Prostate gland (tissue), 2 donors: ENCODE results near the gene CREB5.

Experiments used
- CTCF ChIP-seq, 4 experiments: fragments of 200-600 bp in 2 of 4; fragments of 450-650 bp in 2 of 4; sonication (generic) in 2 of 4; IDR thresholded peaks; 1 replicate in 3 of 4; 2 replicates in 1 of 4; pipeline ENCODE4 v1.5.1; 2016 to 2019; ENCODE audit warnings: antibody characterized with exemption in 4 of 4, mild to moderate bottlenecking in 2 of 4, moderate library complexity in 2 of 4
- POLR2A ChIP-seq: fragments of 450-650 bp; IDR thresholded peaks from one replicate; pipeline ENCODE4 v1.6.1; 2016; ENCODE audit warnings: antibody characterized with exemption, mild to moderate bottlenecking
- POLR2AphosphoS5 ChIP-seq: sonication (generic); formaldehyde crosslinking; IDR thresholded peaks from one replicate; pipeline ENCODE4 v1.6.1; 2017; ENCODE audit warnings: antibody characterized with exemption

GRCh38 chr7:28479507-28479947 lies 67.2 kb downstream of the CREB5 start:
- TF ChIP-seq CTCF (IDR thresholded peaks at IDR 0.05) = no peak
- TF ChIP-seq POLR2AphosphoS5 = no peak
- TF ChIP-seq POLR2A = no peak
